Measurements from ENCODE around the gene ELMOD1. TPM values are rescaled to one million over a fixed set of nuclear protein-coding genes. Genes with fewer than 3 reads are reported as not detected.

Gene ELMOD1
- polyA plus RNA-seq, 1 experiment: 0.06 TPM

- ChIA-PET CTCF (interaction anchor here (0.6 to 8.5 kb wide), 24 partner anchors 8 to 210 kb away, joined by 3 to 197 read pairs (median 6); partner anchors contain the start of gene ALKBH8), POLR2A (no interaction called here)
- Histone ChIP-seq H3K4me3 (ENCODE audit: low read depth, low read length) (no peak overlapping the region), H3K9me3 (ENCODE audit: control insufficient read depth, insufficient read depth, low read length) (no peaks in the 10 kb centered on the region), H3K27me3 (ENCODE audit: control insufficient read depth, insufficient read depth, low read length) (no peaks in the 10 kb centered on the region), H3K27ac (ENCODE audit: low read depth, low read length) (no peak overlapping the region)
- no peak for DNase-seq (ENCODE audit: low read depth, low spot score)
- no peak for TF ChIP-seq CTCF (IDR thresholded peaks at IDR 0.05; ENCODE audit: low read depth, low read length)
Measured at GRCh38 chr11:107688322-107688918, 97.5 kb downstream of the ELMOD1 start.

- Histone ChIP-seq H3K4me3 (ENCODE audit: low read depth, low read length) (no peak overlapping the region), H3K27ac (ENCODE audit: low read depth, low read length) (no peak overlapping the region), H3K27me3 (ENCODE audit: control insufficient read depth, insufficient read depth, low read length) (no peaks in the 10 kb centered on the region), H3K9me3 (ENCODE audit: control insufficient read depth, insufficient read depth, low read length) (no peaks in the 10 kb centered on the region)
- CTCF ChIA-PET: interaction anchor here (0.5 to 8.5 kb wide), 38 partner anchors 9 to 1722 kb away, joined by 3 to 197 read pairs (median 5); partner anchors contain the start of genes ALKBH8 and CWF19L2
- TF ChIP-seq CTCF (IDR thresholded peaks at IDR 0.05; ENCODE audit: low read depth, low read length): peak; percentile 71
- DNase-seq (ENCODE audit: low read depth, low spot score): peak; percentile 2
- POLR2A ChIA-PET: no interaction called here
Measured at GRCh38 chr11:107689317-107690202, 98.6 kb downstream of the ELMOD1 start.

- H3K27ac ChIP-seq (ENCODE audit: low read depth, low read length): no peak overlapping the region
- H3K9me3 ChIP-seq (ENCODE audit: control insufficient read depth, insufficient read depth, low read length): no peaks in the 10 kb centered on the region
- POLR2A ChIA-PET: no interaction called here
- H3K27me3 ChIP-seq (ENCODE audit: control insufficient read depth, insufficient read depth, low read length): no peaks in the 10 kb centered on the region
- H3K4me3 ChIP-seq (ENCODE audit: low read depth, low read length): no peak overlapping the region
- no peak for TF ChIP-seq CTCF (IDR thresholded peaks at IDR 0.05; ENCODE audit: low read depth, low read length)
- CTCF ChIA-PET: interaction anchor here (1.8 to 8.5 kb wide), 5 partner anchors 49 to 143 kb away, joined by 7 to 197 read pairs (median 85); partner anchors contain the start of gene ALKBH8
- DNase-seq (ENCODE audit: low read depth, low spot score): no peak
Measured at GRCh38 chr11:107691000-107691750, 100.2 kb downstream of the ELMOD1 start.

GRCh38 chr11:107695446-107695845 is 104.5 kb downstream of the ELMOD1 start:
- POLR2A ChIA-PET: no interaction called here
- CTCF ChIA-PET: interaction anchor here (1.3 to 1.5 kb wide), 3 partner anchors 120 to 146 kb away, joined by 5 to 7 read pairs (median 7); no protein-coding TSS in a partner anchor
- no peak for TF ChIP-seq CTCF (IDR thresholded peaks at IDR 0.05; ENCODE audit: low read depth, low read length)
- Histone ChIP-seq H3K27ac (ENCODE audit: low read depth, low read length) (no peak overlapping the region), H3K9me3 (ENCODE audit: control insufficient read depth, insufficient read depth, low read length) (no peaks in the 10 kb centered on the region), H3K4me3 (ENCODE audit: low read depth, low read length) (no peak overlapping the region), H3K27me3 (ENCODE audit: control insufficient read depth, insufficient read depth, low read length) (no peaks in the 10 kb centered on the region)
- DNase-seq (ENCODE audit: low read depth, low spot score): peak; percentile 4
